ENCODE measurements around the gene WDR54.

The WDR54 gene

DNA sequence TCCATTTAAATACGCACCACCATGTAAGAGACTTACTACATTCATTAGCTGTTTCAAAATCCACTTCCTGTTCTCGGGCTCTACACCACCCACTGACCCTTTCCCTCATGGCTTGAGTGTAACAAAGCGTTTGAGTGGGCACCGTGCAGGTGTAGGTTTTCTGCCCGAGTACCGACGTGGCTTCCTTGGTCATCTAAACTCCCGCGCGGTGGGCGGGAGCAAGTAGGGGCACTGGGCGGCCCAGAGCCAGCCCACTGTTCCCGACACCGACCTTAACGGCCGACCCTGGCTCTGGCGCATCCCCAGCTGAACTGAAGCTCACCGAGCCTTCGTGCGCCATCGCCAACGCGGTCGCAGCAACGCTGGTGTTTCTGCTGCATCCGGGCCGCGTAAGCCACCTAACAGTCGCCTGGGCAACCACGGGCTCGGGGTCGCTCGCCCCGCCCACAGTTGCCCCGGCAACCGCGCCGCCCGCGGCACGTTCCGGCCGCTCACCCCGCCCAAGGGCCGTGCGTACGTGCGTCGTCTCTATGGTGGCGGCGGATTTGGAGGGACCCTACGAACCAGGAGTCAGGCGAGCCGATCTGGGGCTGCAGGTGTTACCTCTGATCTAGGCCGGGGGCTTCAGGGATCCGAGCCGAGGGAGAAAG lies at the start of gene WDR54, which contains the start of gene C2orf81:
Gene WDR54 (plus strand): TSS at position 510 of the 650 bp plus-strand sequence. CDS start 424 bp downstream, outside the sequence.
Gene C2orf81 (minus strand): TSS at position 399 of the 650 bp plus-strand sequence. CDS start 59 bp downstream, at position 340.
- DNase-seq (ENCODE audit: low read depth), result peak; percentile 64

GRCh38 chr2:74372674-74373073 lies 48.9 kb upstream of the WDR54 start:
- no peak for DNase-seq (ENCODE audit: low read depth)

DNA sequence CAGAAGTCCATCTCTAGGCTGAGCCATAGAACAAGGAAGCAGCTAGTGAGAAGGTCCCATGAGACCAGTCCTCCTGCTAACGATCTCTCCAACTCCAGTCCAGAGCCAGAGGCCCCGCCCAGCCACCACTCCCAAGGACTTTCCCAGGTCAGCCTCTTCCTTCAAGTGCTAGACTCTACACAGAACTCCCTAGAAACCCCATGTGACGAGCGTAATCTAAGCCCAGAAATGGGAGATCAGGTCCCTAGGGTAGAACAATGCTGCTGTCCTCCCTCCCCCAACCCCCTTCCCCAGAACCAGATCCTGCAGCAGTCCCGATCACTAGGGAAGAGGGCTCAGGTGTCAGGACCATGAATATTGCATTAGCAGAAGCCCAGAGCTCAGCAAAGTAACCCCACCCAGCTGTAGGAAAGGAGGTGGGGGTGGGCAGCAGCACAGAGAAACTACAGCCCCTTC lies 48.3 kb upstream of the WDR54 start:
- DNase-seq (ENCODE audit: low read depth), result no peak

DNA sequence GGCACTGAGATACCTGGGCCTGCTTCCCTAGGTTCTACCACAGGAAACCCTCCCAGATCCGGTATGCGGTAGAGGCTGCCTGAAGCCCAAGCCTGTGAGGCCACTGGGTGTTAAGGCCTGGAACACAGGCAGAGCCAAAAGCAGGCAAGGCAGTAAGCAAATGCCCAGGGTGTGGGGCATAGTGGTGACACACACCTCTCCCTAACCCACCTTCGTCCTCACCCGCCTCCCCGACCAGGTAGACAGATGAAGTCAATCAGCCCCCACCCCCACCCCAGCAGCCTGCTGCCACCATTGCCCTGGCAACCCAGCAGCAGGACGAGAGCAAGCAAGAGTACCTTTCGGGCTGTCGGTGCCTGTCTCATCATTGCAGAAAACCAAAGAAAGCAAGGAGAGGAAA lies 47.5 kb upstream of the WDR54 start:
- DNase-seq (ENCODE audit: low read depth), result no peak

DNA sequence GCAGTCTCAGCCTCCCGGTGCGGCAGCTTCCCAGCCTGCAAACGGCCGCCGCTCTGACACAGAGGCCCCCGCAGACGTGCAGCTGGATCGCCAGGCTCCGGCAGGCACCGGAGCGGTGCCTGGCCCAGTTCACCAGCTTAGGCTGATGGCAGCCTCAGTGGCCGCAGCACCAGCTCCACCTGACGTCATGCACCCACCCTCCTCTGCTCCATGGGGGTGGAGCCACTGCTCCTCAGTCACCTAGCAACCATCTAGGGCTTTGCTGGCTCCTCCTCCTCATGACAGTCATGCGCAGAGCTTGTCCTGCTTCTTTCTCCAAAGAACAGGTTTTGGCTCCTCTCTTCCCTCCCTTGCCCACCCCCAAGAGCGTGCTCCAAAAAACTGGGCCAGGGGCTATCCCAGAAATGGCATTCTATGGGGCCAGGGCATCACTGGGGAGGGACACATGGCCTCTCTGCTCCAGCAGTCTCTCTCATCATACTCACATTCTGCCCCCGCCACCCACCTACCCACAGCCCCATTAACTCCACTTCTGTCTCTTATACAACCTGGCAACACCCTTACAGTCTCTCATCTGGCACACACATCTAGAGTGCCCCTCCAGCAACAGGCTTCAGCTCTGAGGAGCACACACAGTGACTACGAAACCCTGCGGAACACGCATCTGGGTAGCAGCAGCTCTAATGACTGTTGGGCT lies 46.9 kb upstream of the WDR54 start:
- DNase-seq (ENCODE audit: low read depth), result peak; percentile 86

- no peak for DNase-seq (ENCODE audit: low read depth)
These were observed 45.7 kb upstream of the WDR54 start for GRCh38 chr2:74375838-74376237.

GRCh38 chr2:74378007-74378406 lies 43.5 kb upstream of the WDR54 start:
- no peak for DNase-seq (ENCODE audit: low read depth)

DNA sequence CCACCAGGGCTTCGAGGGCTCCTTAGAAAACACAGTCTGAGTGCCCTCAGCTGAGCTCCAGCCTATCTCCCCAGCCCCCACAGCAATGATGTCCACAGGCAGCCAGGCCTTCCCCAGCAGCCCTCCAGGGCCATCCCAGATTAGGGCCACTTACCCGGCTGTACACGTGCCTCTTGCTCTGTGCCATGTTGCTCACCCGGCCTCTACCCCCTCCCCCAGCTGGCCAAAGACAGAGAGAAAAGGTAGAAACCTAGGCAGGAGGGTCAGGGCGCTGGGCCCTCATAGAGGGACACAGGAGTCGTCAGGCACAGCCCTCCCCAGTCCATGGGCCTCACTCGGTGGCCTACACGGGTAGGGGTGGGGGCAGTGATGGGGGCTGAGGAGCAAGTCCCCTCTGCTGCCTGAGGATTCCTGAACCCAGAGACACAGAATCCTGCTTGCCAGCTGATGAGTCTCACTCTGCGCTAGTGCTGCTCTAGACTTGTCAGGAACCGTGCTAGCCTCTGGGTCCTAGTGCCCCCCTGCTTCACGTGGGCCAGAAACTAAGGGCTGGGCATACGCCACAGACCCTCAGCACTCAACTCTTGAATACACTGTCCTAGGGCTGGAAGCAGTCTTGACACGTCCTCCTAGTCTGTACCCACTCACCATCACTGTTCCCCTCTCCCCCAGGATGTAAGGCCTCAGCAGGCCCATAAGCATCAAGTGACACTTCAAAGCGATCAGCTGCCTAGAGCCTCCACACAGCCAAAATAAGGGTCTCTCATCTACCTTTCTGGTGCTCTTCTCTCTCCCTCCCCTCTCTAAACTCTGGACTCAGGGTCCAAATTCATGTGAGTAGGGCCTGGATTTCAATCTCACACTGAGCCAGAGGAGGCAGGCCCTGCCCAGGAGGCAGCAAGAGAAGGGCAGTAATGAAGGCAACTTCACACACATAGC lies 41.4 kb upstream of the WDR54 start, which contains the start of gene DCTN1:
Gene DCTN1 (minus strand): TSS at position 461 of the 939 bp plus-strand sequence. CDS start 274 bp downstream, at position 187.
- DNase-seq (ENCODE audit: low read depth), result peak; percentile 70

GRCh38 chr2:74381751-74382150 lies 39.8 kb upstream of the WDR54 start:
- no peak for DNase-seq (ENCODE audit: low read depth)

DNA sequence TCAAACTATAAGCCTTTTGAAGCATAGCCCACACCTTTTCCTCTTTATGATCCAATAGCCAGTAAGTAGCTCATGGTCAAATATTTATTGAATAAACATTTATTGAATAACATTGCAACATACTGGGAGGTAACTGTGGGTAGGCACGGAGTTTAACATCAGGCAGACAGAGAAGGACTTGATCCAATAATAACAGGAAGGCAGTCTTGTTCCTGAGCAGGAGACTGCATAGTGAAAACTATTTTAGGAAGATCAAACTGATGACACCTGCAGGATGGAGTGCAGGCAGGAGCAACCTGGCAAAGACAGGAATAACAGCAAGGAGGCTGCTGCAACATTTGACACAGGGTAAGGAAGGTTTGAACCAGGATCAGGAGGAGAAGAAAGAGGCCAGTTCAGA lies 38.3 kb upstream of the WDR54 start:
- DNase-seq (ENCODE audit: low read depth), result no peak

DNA sequence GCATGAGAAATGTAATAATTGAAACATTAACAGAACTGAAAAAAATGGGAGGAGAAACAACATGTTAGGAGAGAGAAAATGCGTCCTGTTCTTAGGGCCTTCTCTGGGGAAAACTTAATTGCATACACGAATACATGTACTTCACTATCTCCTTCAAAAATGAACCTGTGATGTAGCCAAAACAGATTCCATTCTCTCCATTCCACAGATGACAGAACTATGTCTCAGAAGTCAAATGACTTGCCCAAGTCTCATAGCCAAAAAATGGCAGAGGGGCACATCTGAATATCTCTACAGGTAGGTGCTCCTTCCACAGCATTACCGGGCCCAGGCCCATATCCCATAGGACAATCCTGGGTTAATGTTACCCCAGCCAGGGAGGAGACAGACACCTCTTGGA lies 37.5 kb upstream of the WDR54 start:
- DNase-seq (ENCODE audit: low read depth), result no peak

- peak; percentile 38 for DNase-seq (ENCODE audit: low read depth)
These were observed 36.1 kb upstream of the WDR54 start for GRCh38 chr2:74385396-74385795.

GRCh38 chr2:74387346-74387745 lies 34.2 kb upstream of the WDR54 start:
- DNase-seq (ENCODE audit: low read depth), result peak; percentile 21

GRCh38 chr2:74390606-74391005 lies 30.9 kb upstream of the WDR54 start:
- DNase-seq (ENCODE audit: low read depth), result no peak

GRCh38 chr2:74391209-74391579 lies 30.3 kb upstream of the WDR54 start:
- peak; percentile 67 for DNase-seq (ENCODE audit: low read depth)

DNA sequence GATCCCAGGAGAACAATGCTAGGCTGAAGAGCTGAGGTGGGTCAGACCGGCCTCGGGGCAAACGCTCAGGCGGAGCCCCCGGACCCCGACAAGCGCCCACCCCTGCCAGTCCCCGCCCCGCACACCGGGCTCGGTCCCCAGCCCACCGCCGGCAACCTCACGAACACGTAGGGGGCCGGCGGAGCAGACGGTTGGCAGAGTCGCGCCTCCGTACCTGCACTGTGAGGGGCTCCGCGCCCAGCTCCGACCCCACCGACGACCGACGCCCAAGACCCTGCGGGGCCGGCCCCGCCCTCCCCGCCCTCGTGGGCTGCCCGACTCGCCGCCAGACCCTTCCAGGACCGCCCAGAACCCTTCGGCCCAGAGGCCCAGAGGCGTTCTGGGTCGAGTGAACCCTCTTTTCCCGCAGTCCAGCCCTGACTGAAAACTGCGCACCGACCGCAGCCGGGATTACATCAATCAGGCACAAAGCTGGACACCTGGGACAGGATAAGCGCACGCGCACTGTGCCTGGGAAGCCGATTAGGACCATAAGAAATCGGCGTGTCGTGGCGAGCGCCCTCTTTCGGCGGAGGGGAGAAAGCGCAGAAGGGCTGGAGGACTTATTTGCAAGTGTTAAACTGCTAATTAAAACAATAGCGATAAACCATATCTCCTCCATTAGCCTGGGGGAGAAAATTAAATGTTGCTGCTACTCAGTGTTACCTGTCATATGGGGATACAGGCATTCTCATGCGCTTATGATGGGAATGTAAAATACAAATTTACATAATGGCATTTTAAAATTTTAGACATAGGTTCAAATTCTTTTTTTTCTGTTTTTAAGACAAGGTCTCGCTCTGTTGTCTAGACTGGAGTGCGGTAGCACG lies 29.7 kb upstream of the WDR54 start:
- peak; percentile 77 for DNase-seq (ENCODE audit: low read depth)

- DNase-seq (ENCODE audit: low read depth), result no peak
These were observed 29.1 kb upstream of the WDR54 start for GRCh38 chr2:74392449-74392743.

GRCh38 chr2:74393525-74393924 lies 28.0 kb upstream of the WDR54 start:
- DNase-seq (ENCODE audit: low read depth), result no peak

DNA sequence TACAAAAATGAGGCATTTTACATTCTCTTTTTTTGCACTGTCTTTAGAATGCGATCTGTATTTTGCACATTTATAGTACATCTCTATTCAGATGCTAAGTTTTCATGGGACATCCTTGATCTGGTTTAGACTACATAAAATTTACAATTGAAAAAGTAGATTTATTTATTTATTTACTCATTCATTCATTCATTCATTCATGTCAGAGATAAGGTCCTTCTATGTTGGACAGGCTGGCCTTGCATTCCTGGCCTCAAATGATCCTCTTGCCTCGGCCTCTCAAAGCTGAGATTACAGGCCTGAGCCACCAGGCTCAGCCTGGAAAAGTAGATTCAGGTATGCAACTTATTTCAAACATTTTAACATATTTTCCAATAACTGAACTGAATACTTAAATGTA lies 25.4 kb upstream of the WDR54 start:
- no peak for DNase-seq (ENCODE audit: low read depth)

DNA sequence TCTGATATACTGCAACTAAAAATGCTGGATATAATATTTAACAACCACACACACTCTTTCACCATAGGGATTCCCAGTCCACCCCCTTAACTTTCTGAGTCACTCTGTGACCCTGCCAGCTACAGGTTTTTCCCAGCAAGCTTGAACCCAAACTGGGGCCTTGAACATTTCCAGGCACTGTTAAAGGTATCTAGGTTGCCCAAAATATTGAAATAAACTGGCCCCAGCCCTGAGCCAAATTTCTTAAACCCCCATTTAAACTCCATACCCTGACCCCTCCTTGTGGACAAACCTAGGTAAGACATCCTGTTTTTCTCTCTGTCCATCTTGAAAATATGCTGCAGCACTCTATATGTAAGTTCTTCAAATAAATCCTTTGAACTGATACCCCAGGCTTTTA lies 21.7 kb upstream of the WDR54 start:
- peak; percentile 21 for DNase-seq (ENCODE audit: low read depth)

GRCh38 chr2:74401891-74402290 lies 19.6 kb upstream of the WDR54 start:
- DNase-seq (ENCODE audit: low read depth), result no peak

DNA sequence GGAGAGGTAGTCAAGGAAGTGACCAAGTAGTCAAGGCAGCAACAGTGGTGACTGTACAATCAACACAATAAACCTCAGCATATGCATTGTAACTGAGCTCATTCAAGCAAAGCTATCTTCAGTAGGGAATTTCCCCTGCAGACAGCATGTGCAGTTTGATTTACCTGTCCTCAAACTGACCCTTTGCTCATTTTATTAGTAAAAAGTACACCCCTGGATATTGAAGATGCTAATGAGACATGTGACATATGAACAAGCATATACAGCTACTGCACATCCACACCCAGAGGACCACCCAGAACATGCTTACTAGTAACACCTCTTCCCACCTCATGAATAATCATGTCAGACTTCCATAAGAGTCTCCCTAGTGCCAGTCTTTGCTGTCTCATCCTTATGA lies 15.5 kb upstream of the WDR54 start:
- no peak for DNase-seq (ENCODE audit: low read depth)

All from amniotic epithelial cell (primary cell).